MM.1S (cell line): ENCODE measurements around the gene FHIT.

Experiments used
- DNase-seq: peaks from one replicate; pipeline ENCODE4 v3.0.0-alpha.2; 2015
- H2AFZ ChIP-seq: fragments of 300-600 bp; sonication (generic); 2 replicates; pipeline ENCODE4 v1.6.0; 2016; ENCODE audit warnings: antibody characterized with exemption, low read length
- H3F3A ChIP-seq: fragments of 300-600 bp; sonication (generic); 2 replicates; pipeline ENCODE4 v1.6.1; 2016; ENCODE audit warnings: mild to moderate bottlenecking, antibody characterized with exemption, low read length, moderate library complexity, mixed read lengths; ENCODE audit not compliant: insufficient read depth
- H3K27ac ChIP-seq: fragments of 300-600 bp; sonication (generic); 2 replicates; pipeline ENCODE4 v1.5.1; 2016; ENCODE audit warnings: mild to moderate bottlenecking, low read length
- H3K27me3 ChIP-seq: fragments of 300-600 bp; sonication (generic); replicated peaks from 2 replicates; pipeline ENCODE4 v1.6.0; 2016; ENCODE audit warnings: low read length; ENCODE audit not compliant: insufficient read depth
- H3K36me3 ChIP-seq: fragments of 300-600 bp; sonication (generic); replicated peaks from 2 replicates; pipeline ENCODE4 v1.6.1; 2016; ENCODE audit warnings: mild to moderate bottlenecking, low read length, mixed read lengths; ENCODE audit not compliant: insufficient read depth
- H3K4me1 ChIP-seq: fragments of 300-600 bp; sonication (generic); 2 replicates; pipeline ENCODE4 v1.6.1; 2016; ENCODE audit warnings: low read length, mixed read lengths
- H3K4me2 ChIP-seq: fragments of 300-600 bp; sonication (generic); 2 replicates; pipeline ENCODE4 v1.6.0; 2016; ENCODE audit warnings: low read depth, low read length
- H3K4me3 ChIP-seq: fragments of 300-600 bp; sonication (generic); 2 replicates; pipeline ENCODE4 v1.5.1; 2016; ENCODE audit warnings: low read length, mixed read lengths
- H3K79me2 ChIP-seq: fragments of 300-600 bp; sonication (generic); 2 replicates; pipeline ENCODE4 v1.6.1; 2016; ENCODE audit warnings: mixed run types, low read length, mixed read lengths
- H3K9ac ChIP-seq: fragments of 300-600 bp; sonication (generic); 2 replicates; pipeline ENCODE4 v1.6.1; 2016; ENCODE audit warnings: low read length, mixed read lengths
- H3K9me2 ChIP-seq: fragments of 300-600 bp; sonication (generic); replicated peaks from 2 replicates; pipeline ENCODE4 v1.6.1; 2016; ENCODE audit warnings: mild to moderate bottlenecking, low read length, mixed read lengths; ENCODE audit not compliant: insufficient read depth
- H3K9me3 ChIP-seq: fragments of 300-600 bp; sonication (generic); replicated peaks from 2 replicates; pipeline ENCODE4 v1.6.1; 2016; ENCODE audit warnings: mild to moderate bottlenecking, low read length, mixed read lengths; ENCODE audit not compliant: insufficient read depth
- H4K20me1 ChIP-seq: fragments of 300-600 bp; sonication (generic); 2 replicates; pipeline ENCODE4 v1.6.1; 2016; ENCODE audit warnings: mild to moderate bottlenecking, low read length, moderate library complexity, mixed read lengths; ENCODE audit not compliant: insufficient read depth
- CTCF ChIP-seq: fragments of 300-600 bp; sonication (generic); IDR thresholded peaks from 2 replicates; pipeline ENCODE4 v1.5.1; 2016; ENCODE audit warnings: antibody characterized with exemption, low read length, mixed read lengths
- EZH2 ChIP-seq: fragments of 300-600 bp; sonication (generic); optimal IDR thresholded peaks from 2 replicates; pipeline ENCODE3; 2017; ENCODE audit warnings: low read depth, mild to moderate bottlenecking, antibody characterized with exemption, low read length, mixed read lengths
- EZH2phosphoT487 ChIP-seq: fragments of 300-600 bp; sonication (generic); IDR thresholded peaks from 2 replicates; pipeline ENCODE4 v1.6.1; 2018; ENCODE audit warnings: antibody characterized with exemption, low read length

FHIT gene

GRCh38 chr3:60448696-60449095, 802.6 kb downstream of the FHIT start:
- Histone ChIP-seq H3K4me3 (no peak overlapping the region), H3K9me2 (no peaks in the 10 kb centered on the region), H3K4me1 (no peaks in the 10 kb centered on the region), H3K9me3 (no peaks in the 10 kb centered on the region), H4K20me1 (no peaks in the 10 kb centered on the region), H3K4me2 (no peak overlapping the region), H3K27me3 (no peaks in the 10 kb centered on the region), H2AFZ (no peak overlapping the region), H3K27ac (no peak overlapping the region), H3F3A (no peaks in the 10 kb centered on the region), H3K9ac (no peak overlapping the region), H3K36me3 (no peaks in the 10 kb centered on the region), H3K79me2 (no peaks in the 10 kb centered on the region)
- no peak for TF ChIP-seq EZH2
- no peak for TF ChIP-seq CTCF
- no peak for TF ChIP-seq EZH2phosphoT487
- no peak for DNase-seq

- Histone ChIP-seq H3F3A (no peaks in the 10 kb centered on the region), H3K4me1 (no peaks in the 10 kb centered on the region), H3K9me2 (no peaks in the 10 kb centered on the region), H3K79me2 (no peaks in the 10 kb centered on the region), H3K27me3 (no peaks in the 10 kb centered on the region), H3K9me3 (no peaks in the 10 kb centered on the region), H3K36me3 (no peaks in the 10 kb centered on the region), H4K20me1 (no peaks in the 10 kb centered on the region), H2AFZ (no peak overlapping the region), H3K9ac (no peak overlapping the region), H3K4me3 (no peak overlapping the region), H3K4me2 (no peak overlapping the region), H3K27ac (no peak overlapping the region)
- TF ChIP-seq EZH2 (no peak), EZH2phosphoT487 (no peak), CTCF (no peak)
- no peak for DNase-seq
Measured at GRCh38 chr3:60445446-60445845, 805.8 kb downstream of the FHIT start.

GRCh38 chr3:60444898-60445437, 806.3 kb downstream of the FHIT start:
- no peak overlapping the region for H3K4me2 ChIP-seq
- TF ChIP-seq EZH2phosphoT487 (no peak), CTCF (no peak), EZH2 (no peak)
- H3K79me2 ChIP-seq = no peaks in the 10 kb centered on the region
- no peaks in the 10 kb centered on the region for H4K20me1 ChIP-seq
- H3K36me3 ChIP-seq = no peaks in the 10 kb centered on the region
- H3K9me3 ChIP-seq = no peaks in the 10 kb centered on the region
- no peak overlapping the region for H2AFZ ChIP-seq
- H3K9ac ChIP-seq = no peak overlapping the region
- H3K27me3 ChIP-seq = no peaks in the 10 kb centered on the region
- no peak for DNase-seq
- no peaks in the 10 kb centered on the region for H3K4me1 ChIP-seq
- no peaks in the 10 kb centered on the region for H3K9me2 ChIP-seq
- H3K4me3 ChIP-seq = no peak overlapping the region
- H3K27ac ChIP-seq = no peak overlapping the region
- no peaks in the 10 kb centered on the region for H3F3A ChIP-seq
